Ovary (tissue), 9 donors: ENCODE results near the gene MUC6. TPM values are rescaled to one million over a fixed set of nuclear protein-coding genes. Genes with fewer than 3 reads are reported as not detected.

Source experiments
- DNase-seq, 5 donors: peaks; one replicate each; pipeline ENCODE4 v3.0.0-alpha.2; 2019 to 2020
- H3K27ac ChIP-seq, 2 donors: fragments of 200-600 bp; one replicate each; pipeline versions ENCODE4 v1.5.1 to v1.8.0; 2019 to 2022
- H3K27me3 ChIP-seq: fragments of 200-600 bp; one replicate; pipeline ENCODE4 v1.8.0; 2022
- H3K36me3 ChIP-seq: fragments of 200-600 bp; sonication (generic); one replicate; pipeline ENCODE4 v1.5.1; 2019
- H3K4me1 ChIP-seq: one replicate; pipeline ENCODE4 v1.8.1; 2013; ENCODE audit warnings: mild to moderate bottlenecking, moderate library complexity; ENCODE audit not compliant: insufficient read depth
- H3K4me3 ChIP-seq: fragments of 200-600 bp; sonication (generic); one replicate; pipeline ENCODE4 v1.5.1; 2017
- H3K9me3 ChIP-seq, 2 donors: fragments of 200-600 bp in 1 of 2; sonication (generic) in 1 of 2; one replicate each; pipeline versions ENCODE4 v1.5.1 to v1.8.1; 2013 to 2019; ENCODE audit warnings: mild to moderate bottlenecking in 1 of 2, moderate library complexity in 1 of 2
- CTCF ChIP-seq, 3 donors: fragments of 450-650 bp in 2 of 3; fragments of 200-600 bp in 1 of 3; IDR thresholded peaks; one replicate each; pipeline versions ENCODE4 v1.5.1 to v1.8.0; 2016 to 2022; ENCODE audit warnings: antibody characterized with exemption in 3 of 3, mild to moderate bottlenecking in 1 of 3
- EP300 ChIP-seq: sonication (generic); formaldehyde crosslinking; IDR thresholded peaks from one replicate; pipeline ENCODE4 v1.6.1; 2017; ENCODE audit warnings: antibody characterized with exemption
- POLR2A ChIP-seq: fragments of 450-650 bp; IDR thresholded peaks from one replicate; pipeline ENCODE4 v1.6.1; 2017; ENCODE audit warnings: antibody characterized with exemption, mild to moderate bottlenecking, moderate library complexity
- WGBS, 3 donors: extraction: QIAGEN DNeasy Blood & Tissue Kit in 1 of 3; methylation state at CpG; one replicate each; pipeline versions ENCODE4 v1.1.5 to v1.1.7; 2013 to 2017; 5-methylcytosine and 5-hydroxymethylcytosine counted together
- intact Hi-C, 4 donors: fragments of 100-400 bp; cut with DNase I; formaldehyde crosslinking; loops; one replicate each; pipeline versions ENCODE4 v1.11.0 to v1.15.1; 2022 to 2023
- polyA plus RNA-seq, 2 donors: library from polyadenylated mRNA; stranded (reverse); fragments of 200-250 nt in 1 of 2; fragments of 350-450 nt in 1 of 2; fragmentation: Illumina TruSeq in 1 of 2; extraction: RNeasy Lipid Tissue Mini Kit (QIAGEN cat#74804) in 1 of 2; gene quantifications; one replicate each; pipeline ENCODE4 v1.2.3, GENCODE V29; 2013 to 2014
- total RNA-seq, 7 donors: library from RNA; depleted of rRNA in 2 of 7; stranded (reverse); fragments of >200 nt in 2 of 7; fragmentation: NEBNext Ultra II Directional in 3 of 7; extraction: Animal tissue kit (Norgen Biotek cat#: 25700) in 3 of 7; gene quantifications; one replicate each; pipeline versions ENCODE4 v1.1.0 to v1.2.4, GENCODE V29; 2016 to 2023
- donor health status: DM: no; HTN: no; CAD: no; lungs with moderate emphysema.
- donor health status: DM: no; HTN: no; CAD: no.
- donor health status: Bipolar disorder and iron deficiency.
- donor health status: DM: yes; HTN: yes; CAD: no.
- donor health status: DM: no; HTN: no; CAD: no.
- donor health status: DM: yes; HTN: yes; CAD: no.

The MUC6 gene
- total and polyA plus RNA-seq, 9 donors, result 0.02 to 7.2 (median 0.31) TPM; not detected in 1

- Histone ChIP-seq H3K4me1 (peaks cover 6% of the 10 kb centered on the region), H3K36me3 (no peaks in the 10 kb centered on the region), H3K4me3 (no peak overlapping the region), H3K9me3 (no peaks in the 10 kb centered on the region), H3K27me3 (no peaks in the 10 kb centered on the region), H3K27ac (no peak overlapping the region)
- no peak for DNase-seq
- WGBS, 3 donors, result 72 to 80% (median 76%) methylated on average over 20 to 26 of the region's 26 CpGs
- TF ChIP-seq CTCF (IDR thresholded peaks at IDR 0.05) (no peak), POLR2A (no peak), EP300 (no peak)
- intact Hi-C loops, result loop anchor here in 1 of 4 donors (5.0 kb wide), 1 partner anchor 110 kb away; the partner anchor contains the start of gene AP2A2
Measured at GRCh38 chr11:1037506-1038055, 1.1 kb upstream of the MUC6 start.

- 52 to 59% (median 56%) methylated on average over 13 of the region's 13 CpGs for WGBS, 3 donors
- H3K36me3 ChIP-seq, result no peaks in the 10 kb centered on the region
- no peaks in the 10 kb centered on the region for H3K27me3 ChIP-seq
- H3K27ac ChIP-seq, result no peak overlapping the region
- H3K4me1 ChIP-seq, result peaks cover 6% of the 10 kb centered on the region
- DNase-seq, result no peak
- no peaks in the 10 kb centered on the region for H3K9me3 ChIP-seq
- no peak for TF ChIP-seq POLR2A
- no peak for TF ChIP-seq EP300
- no peak for TF ChIP-seq CTCF (IDR thresholded peaks at IDR 0.05)
- H3K4me3 ChIP-seq, result no peak overlapping the region
- intact Hi-C loops, result loop anchor here in 1 of 4 donors (5.0 kb wide), 1 partner anchor 110 kb away; the partner anchor contains the start of gene AP2A2
Measured at GRCh38 chr11:1036931-1037330, 413 bp upstream of the MUC6 start.

- no peaks in the 10 kb centered on the region for H3K9me3 ChIP-seq
- TF ChIP-seq POLR2A (no peak), CTCF (IDR thresholded peaks at IDR 0.05) (no peak), EP300 (no peak)
- no peaks in the 10 kb centered on the region for H3K36me3 ChIP-seq
- no peak for DNase-seq
- intact Hi-C loops, result loop anchor here in 1 of 4 donors (5.0 kb wide), 1 partner anchor 108 kb away; the partner anchor contains the start of gene AP2A2
- H3K27me3 ChIP-seq, result no peaks in the 10 kb centered on the region
- peaks cover 6% of the 10 kb centered on the region for H3K4me1 ChIP-seq
- H3K27ac ChIP-seq, result no peak overlapping the region
- 63 to 70% (median 65%) methylated on average over 29 of the region's 29 CpGs for WGBS, 3 donors
- H3K4me3 ChIP-seq, result no peak overlapping the region
Measured at GRCh38 chr11:1035577-1036283, 788 bp downstream of the MUC6 start.

GRCh38 chr11:1034456-1035295 lies 1.8 kb downstream of the MUC6 start:
- no peak for DNase-seq
- intact Hi-C loops, result loop anchor here in 1 of 4 donors (5.0 kb wide), 1 partner anchor 107 kb away; the partner anchor contains the start of gene AP2A2
- 53 to 71% (median 65%) methylated on average over 31 to 39 of the region's 39 CpGs for WGBS, 3 donors
- H3K36me3 ChIP-seq, result no peaks in the 10 kb centered on the region
- no peaks in the 10 kb centered on the region for H3K27me3 ChIP-seq
- H3K4me3 ChIP-seq, result no peak overlapping the region
- peaks cover 4% of the 10 kb centered on the region for H3K4me1 ChIP-seq
- H3K27ac ChIP-seq, result no peak overlapping the region
- H3K9me3 ChIP-seq, result no peaks in the 10 kb centered on the region
- TF ChIP-seq CTCF (IDR thresholded peaks at IDR 0.05) (no peak), EP300 (no peak), POLR2A (no peak)
